ENCODE data around the gene AP4E1.
"Not testable (repeated sequence)": the region's sequence is repeated elsewhere in the genome, so short reads cannot be mapped to it uniquely, and the experiment has no call there.

The AP4E1 gene

GRCh38 chr15:50945725-50946124 lies 37.2 kb downstream of the AP4E1 start:
- DNase-seq (ENCODE audit: low read depth in 3 of 3), result no peak

GRCh38 chr15:50950745-50951144 lies 42.3 kb downstream of the AP4E1 start:
- not testable (repeated sequence) for DNase-seq (ENCODE audit: low read depth in 3 of 3)

- no peak for DNase-seq (ENCODE audit: low read depth in 3 of 3)
These were observed 44.8 kb downstream of the AP4E1 start for GRCh38 chr15:50953302-50953701.

GRCh38 chr15:50954837-50955236 lies 46.4 kb downstream of the AP4E1 start:
- not testable (repeated sequence) for DNase-seq (ENCODE audit: low read depth in 3 of 3)

DNA sequence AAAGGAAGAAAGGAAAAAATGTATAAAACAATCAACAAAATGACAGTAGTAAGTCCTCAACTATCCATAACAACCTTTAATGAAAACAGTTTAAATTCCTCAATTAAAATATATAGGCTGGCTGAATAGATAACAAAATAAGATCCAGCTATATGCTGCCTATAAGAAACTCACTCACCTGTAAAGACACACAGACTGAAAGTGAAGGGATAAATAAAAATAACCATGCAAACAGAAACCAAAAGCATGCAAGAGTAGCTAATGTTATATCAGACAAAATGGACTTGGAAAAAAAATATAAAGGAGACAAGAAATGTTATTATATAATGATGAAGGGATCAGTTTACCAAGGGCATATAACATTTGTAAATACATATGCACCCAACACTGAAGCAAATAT lies 51.2 kb downstream of the AP4E1 start:
- DNase-seq (ENCODE audit: low read depth in 3 of 3), result no peak

DNA sequence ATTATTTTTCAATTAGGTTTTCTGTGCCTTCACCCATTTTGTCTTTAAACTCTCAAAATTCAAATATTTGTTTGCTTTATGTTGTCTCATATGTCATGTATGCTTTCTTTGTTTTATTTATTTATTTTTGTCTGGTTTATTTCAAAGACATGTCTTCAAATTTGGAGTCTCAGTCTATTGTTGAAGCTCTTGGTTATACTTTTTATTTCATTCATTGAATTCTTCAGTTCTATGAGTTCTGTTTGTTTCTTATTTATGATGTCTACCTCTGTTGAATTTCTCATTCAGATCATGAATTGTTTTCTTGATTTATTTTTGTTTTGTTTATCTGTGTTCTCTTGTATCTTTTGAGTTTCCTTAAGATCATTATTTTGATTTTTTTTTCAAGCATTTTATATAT lies 55.6 kb downstream of the AP4E1 start:
- no peak for DNase-seq (ENCODE audit: low read depth in 3 of 3)

DNA sequence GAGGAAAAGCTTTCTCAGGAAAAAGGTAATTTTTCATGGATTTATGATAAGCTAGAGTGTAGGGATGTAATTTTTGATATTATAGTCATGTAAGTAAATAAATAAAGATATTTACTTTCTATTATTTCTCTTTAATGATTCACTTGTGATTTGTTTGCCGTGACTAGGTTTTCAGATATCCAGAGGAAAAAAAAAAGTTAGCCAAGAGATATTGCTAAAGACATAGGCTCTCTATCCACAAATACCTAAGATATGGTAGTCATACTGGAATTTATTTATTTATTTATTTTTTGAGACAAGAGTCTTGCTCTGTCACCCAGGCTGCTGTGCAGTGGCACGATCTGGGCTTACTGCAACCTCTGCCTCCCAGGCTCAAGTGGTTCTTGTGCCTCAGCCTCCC lies 59.9 kb downstream of the AP4E1 start:
- no peak for DNase-seq (ENCODE audit: low read depth in 3 of 3)

DNA sequence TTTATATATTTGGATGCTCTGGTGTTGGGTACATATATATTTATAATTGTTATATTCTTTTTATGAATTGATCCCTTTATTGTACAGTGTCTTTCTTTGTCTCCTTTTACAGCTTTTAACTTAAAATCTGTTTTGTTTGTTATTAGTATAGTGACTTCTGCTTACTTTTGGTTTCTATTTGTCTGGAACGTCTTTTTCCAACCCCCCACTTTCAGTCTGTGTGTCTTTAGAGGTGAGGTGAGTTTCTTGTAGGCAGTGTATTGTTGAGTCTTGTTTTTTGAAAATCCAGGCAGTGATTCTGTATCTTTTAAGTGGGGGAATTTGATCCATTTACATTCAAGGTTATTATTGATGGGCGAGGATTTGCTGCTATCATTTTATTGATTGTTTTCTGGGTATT lies 62.0 kb downstream of the AP4E1 start:
- DNase-seq (ENCODE audit: low read depth in 3 of 3), result no peak

DNA sequence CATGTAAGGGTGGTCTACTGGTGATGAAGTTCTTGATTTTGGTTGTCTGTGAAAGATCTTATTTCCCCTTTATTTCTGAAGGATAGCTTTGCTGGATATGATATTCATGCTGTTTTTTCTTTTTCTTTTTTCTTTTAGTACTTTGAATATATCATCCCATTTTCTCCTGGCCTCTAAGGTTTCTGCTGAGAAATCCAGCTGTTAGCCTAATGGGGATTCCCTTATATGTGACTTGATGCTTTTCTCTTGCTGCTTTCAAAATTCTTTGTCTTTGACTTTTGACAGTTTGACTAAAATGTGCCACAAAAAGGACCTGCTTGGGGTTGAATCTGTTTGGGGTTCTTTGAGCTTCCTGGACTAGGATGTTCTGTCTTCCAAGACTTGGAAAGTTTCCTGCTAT lies 62.6 kb downstream of the AP4E1 start:
- no peak for DNase-seq (ENCODE audit: low read depth in 3 of 3)

DNA sequence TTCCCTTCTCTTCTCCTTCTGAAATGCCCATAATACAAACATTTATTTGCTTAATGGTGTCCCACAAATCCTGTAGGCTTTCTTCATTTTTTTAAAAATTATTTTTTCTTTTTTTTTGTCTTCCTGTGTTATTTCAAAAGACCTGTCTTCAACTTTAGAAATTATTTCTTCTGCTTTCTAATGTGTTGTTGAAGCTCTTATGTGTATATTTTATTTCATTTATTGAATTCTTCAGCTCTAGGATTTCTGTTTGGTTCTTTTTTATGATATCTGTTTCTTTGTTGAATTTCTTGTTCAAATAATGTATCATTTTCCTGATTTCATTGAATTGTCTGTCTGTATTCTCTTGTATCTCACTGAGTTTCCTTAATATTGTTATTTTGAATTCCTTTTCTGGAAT lies 63.1 kb downstream of the AP4E1 start:
- no peak for DNase-seq (ENCODE audit: low read depth in 3 of 3)

DNA sequence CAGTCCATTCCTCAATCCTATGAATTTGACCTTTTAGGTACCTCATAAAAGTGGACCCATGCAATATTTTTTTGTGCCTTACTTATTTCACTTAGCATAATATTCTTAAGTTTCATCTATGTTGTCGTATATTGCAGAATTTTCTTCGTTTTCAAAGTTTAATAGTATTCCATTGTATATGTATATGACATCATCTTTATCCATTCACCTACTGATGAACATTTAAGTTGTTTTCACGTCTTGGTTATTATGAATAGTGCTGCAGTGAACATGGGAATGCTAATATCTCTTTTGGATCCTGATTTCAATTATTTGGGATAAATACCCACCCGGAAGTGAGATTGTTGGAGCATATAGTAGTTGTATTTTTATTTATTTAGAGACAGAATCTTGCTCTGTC lies 65.1 kb downstream of the AP4E1 start:
- no peak for DNase-seq (ENCODE audit: low read depth in 3 of 3)

- no peak for DNase-seq (ENCODE audit: low read depth in 3 of 3)
These were observed 68.7 kb downstream of the AP4E1 start for GRCh38 chr15:50977162-50977561.

DNA sequence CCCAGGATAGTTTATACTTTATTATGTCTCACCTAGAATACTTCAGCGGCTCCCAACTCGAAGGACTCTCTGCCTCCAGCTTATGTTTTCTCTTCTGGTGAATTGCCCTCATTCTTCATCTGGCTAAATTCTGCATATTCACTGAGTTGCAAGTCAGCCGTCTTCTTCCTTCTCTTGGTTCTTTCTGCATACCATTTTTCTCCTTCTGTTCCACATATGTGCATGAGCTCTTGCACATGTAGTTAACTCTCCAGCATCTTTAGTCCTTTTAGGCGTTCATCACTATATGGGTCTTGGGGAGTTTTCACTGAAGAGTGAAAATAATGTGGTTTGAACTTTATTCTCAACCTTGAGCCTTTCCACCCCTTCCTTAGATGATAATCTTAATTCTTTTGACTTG lies 70.1 kb downstream of the AP4E1 start:
- no peak for DNase-seq (ENCODE audit: low read depth in 3 of 3)

DNA sequence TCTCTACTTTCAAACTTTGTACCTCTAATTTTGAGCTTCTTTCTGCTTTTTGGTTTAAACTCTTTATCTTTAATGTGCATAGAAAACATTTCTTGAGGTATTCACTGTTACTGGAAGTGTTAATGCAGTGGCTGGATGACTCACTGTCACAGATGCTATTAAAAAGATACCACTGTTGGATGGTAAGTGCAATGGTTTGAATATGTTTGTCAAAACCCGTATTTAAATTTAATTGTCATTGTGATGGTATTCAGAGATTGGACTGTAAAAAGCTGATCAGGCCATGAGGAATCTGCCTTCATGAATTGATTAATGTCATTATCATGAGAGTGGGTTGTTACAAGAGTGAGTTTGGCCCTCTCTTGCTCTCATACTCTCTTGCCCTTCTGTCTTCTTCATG lies 70.6 kb downstream of the AP4E1 start:
- no peak for DNase-seq (ENCODE audit: low read depth in 3 of 3)

DNA sequence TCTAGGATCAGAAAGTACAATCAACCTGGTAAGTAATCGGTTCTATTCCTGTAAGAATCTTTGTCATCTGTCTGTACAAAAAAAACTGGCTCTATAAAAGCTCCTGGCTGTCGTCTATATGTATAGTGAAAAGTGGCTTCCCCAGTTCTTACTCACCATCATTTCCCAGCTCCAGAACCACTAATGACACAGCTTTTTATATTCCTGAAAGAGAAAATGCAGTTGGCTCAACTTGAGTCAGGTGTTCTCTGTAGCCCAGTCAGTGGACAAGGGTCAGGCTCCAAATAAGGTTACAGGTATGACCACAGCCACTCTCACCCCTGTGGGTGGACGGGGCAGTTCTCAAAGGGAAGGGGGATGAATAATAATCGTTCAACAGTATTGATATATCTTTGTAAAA lies 85.1 kb downstream of the AP4E1 start:
- no peak for DNase-seq (ENCODE audit: low read depth in 3 of 3)

- DNase-seq (ENCODE audit: low read depth in 3 of 3), result no peak
These were observed 88.2 kb downstream of the AP4E1 start for GRCh38 chr15:50996641-50997040.

- DNase-seq (ENCODE audit: low read depth in 3 of 3), result no peak
These were observed 89.0 kb downstream of the AP4E1 start for GRCh38 chr15:50997371-50998051.

DNA sequence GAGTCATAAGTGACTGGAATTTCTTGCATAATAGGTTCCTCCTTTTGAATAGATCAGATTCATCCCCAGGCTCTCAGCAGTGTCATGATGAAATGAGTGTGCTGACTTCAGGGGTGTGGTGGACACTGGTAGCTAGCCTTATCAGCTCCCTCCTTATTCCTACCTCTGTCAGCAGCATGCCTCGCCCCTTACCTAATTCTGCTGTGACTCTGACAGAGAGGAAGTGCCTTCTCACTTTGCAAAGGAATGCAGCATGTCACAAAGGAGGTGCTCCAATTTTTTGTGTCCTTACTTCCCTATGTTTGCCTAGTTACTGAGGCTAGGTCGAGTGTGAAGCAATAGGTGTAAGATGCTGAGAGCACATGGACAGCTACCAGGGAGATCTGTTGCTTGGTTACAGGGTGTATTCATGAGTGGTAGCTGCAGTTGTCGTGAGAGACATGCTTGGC lies 95.6 kb downstream of the AP4E1 start:
- no peak for DNase-seq (ENCODE audit: low read depth in 3 of 3)

DNA sequence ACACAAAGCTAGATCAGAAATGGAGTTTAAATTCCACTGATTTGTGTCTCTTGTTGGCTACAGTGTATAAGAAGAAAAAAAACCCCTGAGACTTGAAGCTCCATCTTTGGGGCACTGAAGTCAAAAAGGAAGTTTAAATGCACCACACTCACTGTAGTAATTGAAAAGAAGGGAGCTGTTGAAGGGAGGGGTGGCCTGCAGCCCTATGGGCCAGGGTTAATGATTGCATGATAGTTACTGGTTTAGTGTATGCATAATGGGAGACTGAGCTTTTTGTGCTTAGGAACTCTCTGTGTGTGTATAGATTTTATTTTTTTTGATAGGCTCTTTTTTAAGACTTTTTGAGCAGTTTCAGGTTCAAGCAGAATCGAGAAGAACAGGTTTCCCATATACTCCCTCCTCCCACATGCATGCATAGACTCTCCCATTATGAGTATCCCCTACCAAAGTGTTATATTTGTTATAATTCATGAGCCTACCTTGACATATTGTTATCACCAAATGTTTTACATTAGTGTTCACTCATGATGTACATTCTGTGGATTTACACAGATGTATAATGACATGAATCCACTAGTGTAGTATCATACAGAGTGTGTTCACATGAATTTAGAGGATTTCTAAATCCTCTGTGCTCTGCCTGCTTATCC lies 98.0 kb downstream of the AP4E1 start:
- no peak for DNase-seq (ENCODE audit: low read depth in 3 of 3)

DNA sequence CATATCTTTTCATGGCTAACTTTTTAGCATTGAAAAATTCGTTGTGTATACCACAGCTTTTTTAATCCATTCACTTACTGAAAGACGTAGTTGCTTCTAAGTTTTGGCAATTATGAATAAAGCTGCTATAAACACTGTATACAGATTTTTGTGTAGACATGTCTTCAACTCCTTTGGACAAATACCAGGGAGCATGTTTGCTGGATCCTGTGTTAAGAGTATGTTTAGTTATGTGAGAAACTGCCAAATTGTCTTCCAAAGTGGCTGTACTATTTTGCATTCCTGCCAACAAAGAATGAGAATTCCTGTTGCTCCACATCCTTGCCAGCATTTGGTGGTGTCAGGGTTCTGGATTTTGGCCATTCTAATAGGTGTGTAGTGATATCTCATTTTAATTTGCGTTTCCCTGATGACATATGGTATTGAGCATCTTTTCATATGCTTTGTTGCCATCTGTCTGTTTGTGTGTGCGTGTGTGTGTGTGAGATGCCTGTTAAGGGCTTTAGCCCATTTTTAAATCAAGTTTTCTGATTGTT lies 98.7 kb downstream of the AP4E1 start:
- DNase-seq (ENCODE audit: low read depth in 3 of 3), result no peak

- DNase-seq (ENCODE audit: low read depth in 3 of 3), result no peak
These were observed 102.7 kb downstream of the AP4E1 start for GRCh38 chr15:51011212-51011611.

DNA sequence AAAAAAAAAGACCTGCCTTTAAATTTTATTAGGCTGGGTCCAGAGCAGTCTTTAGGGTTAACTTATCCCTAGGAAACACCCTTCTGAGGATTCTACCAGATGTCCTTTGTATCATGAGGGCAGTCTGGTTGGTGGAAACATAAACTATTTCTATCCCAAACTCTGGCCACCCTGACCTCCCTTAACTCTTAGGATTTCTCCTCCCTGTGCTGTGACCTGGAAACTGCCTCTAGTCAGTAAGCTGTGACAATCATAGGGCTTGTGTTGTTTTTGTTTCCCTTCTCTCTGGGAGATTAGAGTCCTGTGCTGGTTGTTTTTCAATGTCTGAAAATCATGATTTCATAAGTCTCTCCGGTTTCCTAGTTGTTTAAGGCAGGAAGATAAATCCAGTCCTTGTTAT lies 108.1 kb downstream of the AP4E1 start:
- DNase-seq (ENCODE audit: low read depth in 3 of 3), result no peak

- DNase-seq (ENCODE audit: low read depth in 3 of 3), result no peak
These were observed 113.7 kb downstream of the AP4E1 start for GRCh38 chr15:51022206-51022605.

Data from stimulated activated CD4-positive, alpha-beta T cell treated with anti-CD3 and anti-CD28 coated beads, TNF-alpha, amount 100 ng/mL, for 24 hours (primary cell).